GM23338 (cell line): ENCODE data around the gene FGGY. TPM values are rescaled to one million over a fixed set of nuclear protein-coding genes. Genes with fewer than 3 reads are reported as not detected.
A peak's percentile ranks its signal among the peaks of the same experiment; 100 is the strongest.

Experiments used
- ATAC-seq: fragments of 200-7000 bp; cut with Tn5 transposase; 3 replicates; pipeline ENCODE4 v1.9.1; 2020
- DNase-seq: peaks from one replicate; pipeline ENCODE4 v3.0.0-alpha.2; 2015; ENCODE audit warnings: low spot score
- H2AFZ ChIP-seq: fragments of 200-600 bp; sonication (generic); 2 replicates; pipeline ENCODE4 v1.8.0; 2016; ENCODE audit warnings: antibody characterized with exemption, mild to moderate bottlenecking, moderate library complexity
- H3F3A ChIP-seq: fragments of 200-600 bp; sonication (generic); replicated peaks from 2 replicates; pipeline ENCODE4 v1.8.0; 2017; ENCODE audit warnings: antibody characterized with exemption, mixed run types, low read depth
- H3K27ac ChIP-seq: fragments of 200-600 bp; sonication (generic); 2 replicates; pipeline ENCODE4 v1.6.1; 2016; ENCODE audit warnings: low read depth
- H3K27me3 ChIP-seq: fragments of 200-600 bp; sonication (generic); 2 replicates; pipeline ENCODE4 v1.8.0; 2016; ENCODE audit warnings: mild to moderate bottlenecking, mixed run types, moderate library complexity; ENCODE audit not compliant: insufficient read depth
- H3K36me3 ChIP-seq: fragments of 200-600 bp; sonication (generic); 2 replicates; pipeline ENCODE4 v1.8.0; 2016; ENCODE audit warnings: mild to moderate bottlenecking; ENCODE audit not compliant: insufficient read depth
- H3K4me1 ChIP-seq: fragments of 200-600 bp; sonication (generic); 2 replicates; pipeline ENCODE4 v1.8.0; 2016; ENCODE audit warnings: mild to moderate bottlenecking, moderate library complexity; ENCODE audit not compliant: insufficient read depth
- H3K4me2 ChIP-seq: fragments of 200-600 bp; sonication (generic); 2 replicates; pipeline ENCODE4 v1.7.1; 2017; ENCODE audit warnings: mixed run types
- H3K4me3 ChIP-seq: fragments of 200-600 bp; sonication (generic); 2 replicates; pipeline ENCODE4 v1.6.1; 2016; ENCODE audit warnings: mixed run types
- H3K79me2 ChIP-seq: fragments of 200-600 bp; sonication (generic); replicated peaks from 2 replicates; pipeline ENCODE4 v1.8.0; 2017; ENCODE audit warnings: mild to moderate bottlenecking; ENCODE audit not compliant: insufficient read depth
- H3K9me2 ChIP-seq: fragments of 200-600 bp; sonication (generic); 2 replicates; pipeline ENCODE4 v1.8.0; 2017; ENCODE audit not compliant: insufficient read depth
- H4K20me1 ChIP-seq: fragments of 200-600 bp; sonication (generic); replicated peaks from 2 replicates; pipeline ENCODE4 v1.8.0; 2017; ENCODE audit warnings: mild to moderate bottlenecking; ENCODE audit not compliant: insufficient read depth
- H3K27ac Mint-ChIP-seq: 2 replicates; pipeline ENCODE4 v1.8.0; 2020; ENCODE audit warnings: inconsistent platforms, mild to moderate bottlenecking, moderate library complexity, mixed read lengths
- H3K27me3 Mint-ChIP-seq: 3 replicates; pipeline ENCODE4 v1.8.0; 2022; ENCODE audit warnings: low read depth, mild to moderate bottlenecking, moderate library complexity, mixed read lengths, inconsistent platforms; ENCODE audit not compliant: insufficient read depth, poor library complexity
- H3K36me3 Mint-ChIP-seq: 3 replicates; pipeline ENCODE4 v1.8.0; 2021; ENCODE audit warnings: low read depth, mild to moderate bottlenecking, inconsistent platforms, moderate library complexity, mixed read lengths
- H3K4me1 Mint-ChIP-seq: 3 replicates; pipeline ENCODE4 v1.8.0; 2020; ENCODE audit warnings: mild to moderate bottlenecking, inconsistent platforms, mixed read lengths
- H3K4me3 Mint-ChIP-seq: 3 replicates; pipeline ENCODE4 v1.8.0; 2021; ENCODE audit warnings: moderate library complexity, mild to moderate bottlenecking, inconsistent platforms, mixed read lengths
- H3K9me3 Mint-ChIP-seq: 3 replicates; pipeline ENCODE4 v1.8.0; 2020; ENCODE audit warnings: moderate library complexity, mild to moderate bottlenecking, inconsistent platforms, mixed read lengths
- CREB1 ChIP-seq: fragments of 250-450 bp; sonication (Bioruptor Pico); IDR thresholded peaks from 2 replicates; pipeline ENCODE4 v1.5.0; 2020; ENCODE audit warnings: low read depth, mild to moderate bottlenecking, moderate library complexity
- EZH2phosphoT487 ChIP-seq: fragments of 200-600 bp; sonication (generic); IDR thresholded peaks from one replicate; pipeline ENCODE4 v1.8.1; 2018; ENCODE audit warnings: antibody characterized with exemption; ENCODE audit not compliant: unreplicated experiment
- JUNB ChIP-seq: IDR thresholded peaks from one replicate; pipeline ENCODE4 v1.6.1; 2016; ENCODE audit warnings: antibody characterized with exemption; ENCODE audit not compliant: unreplicated experiment
- NANOG ChIP-seq: IDR thresholded peaks from 2 replicates; pipeline ENCODE4 v1.6.1; 2016; ENCODE audit warnings: antibody characterized with exemption, borderline replicate concordance
- POLR2AphosphoS5 ChIP-seq: IDR thresholded peaks from 2 replicates; pipeline ENCODE4 v1.6.1; 2016; ENCODE audit warnings: antibody characterized with exemption, low read depth
- STAT1 ChIP-seq: IDR thresholded peaks from one replicate; pipeline ENCODE4 v1.6.1; 2016; ENCODE audit warnings: antibody characterized with exemption; ENCODE audit not compliant: unreplicated experiment
- ZNF114 ChIP-seq: fragments of 250-450 bp; sonication (Bioruptor Pico); IDR thresholded peaks from 2 replicates; pipeline ENCODE4 v1.5.0; 2020; ENCODE audit warnings: mild to moderate bottlenecking, moderate library complexity
- ZNF331 ChIP-seq: fragments of 250-450 bp; sonication (Bioruptor Pico); IDR thresholded peaks from 2 replicates; pipeline ENCODE4 v1.5.0; 2020; ENCODE audit warnings: low read depth, mild to moderate bottlenecking, moderate library complexity
- polyA plus RNA-seq: library from polyadenylated mRNA; unstranded; fragments of >200 nt; fragmentation: Nextera tagmentation; extraction: Ambion mirVana; gene quantifications from 2 replicates; pipeline ENCODE4 v1.2.1, GENCODE V29; 2016
- total RNA-seq: library from RNA; depleted of rRNA; stranded (reverse); fragments of >200 nt; shearing (Covaris generic); gene quantifications from 2 replicates; pipeline ENCODE4 v1.2.3, GENCODE V29; 2014
- TF ChIP-seq, protein P1 (sequence below), 2 experiments: fragments of 200-600 bp in 1 of 2; sonication (generic) in 1 of 2; conservative IDR thresholded peaks; 2 replicates each; pipeline versions ENCODE4 v1.5.1 to v1.6.1; 2016 to 2017; ENCODE audit warnings: antibody characterized with exemption in 2 of 2, low read depth in 2 of 2, mild to moderate bottlenecking in 2 of 2, moderate library complexity in 1 of 2
- TF ChIP-seq, protein P2 (sequence below): IDR thresholded peaks from 2 replicates; pipeline ENCODE4 v1.6.1; 2016; ENCODE audit warnings: antibody characterized with exemption
- TF ChIP-seq, protein P3 (sequence below): fragments of 250-450 bp; sonication (Bioruptor Pico); IDR thresholded peaks from 2 replicates; pipeline ENCODE4 v1.5.0; 2020; ENCODE audit warnings: mild to moderate bottlenecking, moderate library complexity

The FGGY gene
- total and polyA plus RNA-seq, 2 experiments from 2014 or later: 10.9 to 21.4 TPM

DNA sequence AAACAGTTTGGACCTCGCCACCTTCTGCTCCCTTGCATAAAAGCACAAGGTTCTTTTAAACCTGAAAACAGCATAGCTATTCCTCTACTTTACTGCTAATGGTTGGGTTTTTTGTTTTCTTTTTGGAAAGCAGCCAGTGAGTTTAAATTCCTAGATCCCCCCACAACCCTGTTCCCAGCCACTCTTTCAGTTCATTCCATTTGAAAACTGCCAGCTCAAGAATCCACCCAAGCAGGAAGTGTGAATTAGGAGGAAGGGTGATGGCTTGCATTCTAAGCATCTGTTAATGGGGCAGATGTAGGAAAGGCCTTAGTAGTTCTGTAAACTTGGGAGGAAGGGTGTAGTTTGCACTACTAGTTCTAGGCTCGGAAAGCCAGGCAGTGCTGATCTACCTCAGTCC lies 344.9 kb downstream of the FGGY start:
- no peaks in the 10 kb centered on the region for H4K20me1 ChIP-seq
- no peaks in the 10 kb centered on the region for H3K9me3 Mint-ChIP-seq
- no peak overlapping the region for H2AFZ ChIP-seq
- ATAC-seq: no peak
- H3K4me3 ChIP-seq: no peak overlapping the region
- peaks cover 4% of the 10 kb centered on the region; the same call in 1 of the 2 replicates for H3K9me2 ChIP-seq
- DNase-seq: peak; percentile 17
- H3K36me3 Mint-ChIP-seq: no peaks in the 10 kb centered on the region
- H3K4me3 Mint-ChIP-seq: no peak overlapping the region
- no peak overlapping the region for H3K4me2 ChIP-seq
- H3F3A ChIP-seq: no peaks in the 10 kb centered on the region
- no peak overlapping the region for H3K27ac ChIP-seq
- no peaks in the 10 kb centered on the region for H3K36me3 ChIP-seq
- H3K79me2 ChIP-seq: no peaks in the 10 kb centered on the region
- H3K27me3 ChIP-seq: no peaks in the 10 kb centered on the region
- TF ChIP-seq NANOG (no peak), STAT1 (no peak), ZNF331 (CRISPR knock-in tag) (no peak), JUNB (no peak), POLR2AphosphoS5 (no peak), ZNF114 (CRISPR knock-in tag) (no peak), EZH2phosphoT487 (no peak)
- TF ChIP-seq, protein P1, sequence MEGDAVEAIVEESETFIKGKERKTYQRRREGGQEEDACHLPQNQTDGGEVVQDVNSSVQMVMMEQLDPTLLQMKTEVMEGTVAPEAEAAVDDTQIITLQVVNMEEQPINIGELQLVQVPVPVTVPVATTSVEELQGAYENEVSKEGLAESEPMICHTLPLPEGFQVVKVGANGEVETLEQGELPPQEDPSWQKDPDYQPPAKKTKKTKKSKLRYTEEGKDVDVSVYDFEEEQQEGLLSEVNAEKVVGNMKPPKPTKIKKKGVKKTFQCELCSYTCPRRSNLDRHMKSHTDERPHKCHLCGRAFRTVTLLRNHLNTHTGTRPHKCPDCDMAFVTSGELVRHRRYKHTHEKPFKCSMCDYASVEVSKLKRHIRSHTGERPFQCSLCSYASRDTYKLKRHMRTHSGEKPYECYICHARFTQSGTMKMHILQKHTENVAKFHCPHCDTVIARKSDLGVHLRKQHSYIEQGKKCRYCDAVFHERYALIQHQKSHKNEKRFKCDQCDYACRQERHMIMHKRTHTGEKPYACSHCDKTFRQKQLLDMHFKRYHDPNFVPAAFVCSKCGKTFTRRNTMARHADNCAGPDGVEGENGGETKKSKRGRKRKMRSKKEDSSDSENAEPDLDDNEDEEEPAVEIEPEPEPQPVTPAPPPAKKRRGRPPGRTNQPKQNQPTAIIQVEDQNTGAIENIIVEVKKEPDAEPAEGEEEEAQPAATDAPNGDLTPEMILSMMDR (conservative IDR thresholded peaks at IDR 0.05; ENCODE audit: low read depth in 2 of 2): no peak
- TF ChIP-seq, protein P2, sequence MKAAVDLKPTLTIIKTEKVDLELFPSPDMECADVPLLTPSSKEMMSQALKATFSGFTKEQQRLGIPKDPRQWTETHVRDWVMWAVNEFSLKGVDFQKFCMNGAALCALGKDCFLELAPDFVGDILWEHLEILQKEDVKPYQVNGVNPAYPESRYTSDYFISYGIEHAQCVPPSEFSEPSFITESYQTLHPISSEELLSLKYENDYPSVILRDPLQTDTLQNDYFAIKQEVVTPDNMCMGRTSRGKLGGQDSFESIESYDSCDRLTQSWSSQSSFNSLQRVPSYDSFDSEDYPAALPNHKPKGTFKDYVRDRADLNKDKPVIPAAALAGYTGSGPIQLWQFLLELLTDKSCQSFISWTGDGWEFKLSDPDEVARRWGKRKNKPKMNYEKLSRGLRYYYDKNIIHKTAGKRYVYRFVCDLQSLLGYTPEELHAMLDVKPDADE: no peak
- peaks cover 3% of the 10 kb centered on the region for H3K4me1 Mint-ChIP-seq
- no peaks in the 10 kb centered on the region for H3K4me1 ChIP-seq
- H3K27ac Mint-ChIP-seq: no peak overlapping the region
- peaks cover 1% of the 10 kb centered on the region for H3K27me3 Mint-ChIP-seq

DNA sequence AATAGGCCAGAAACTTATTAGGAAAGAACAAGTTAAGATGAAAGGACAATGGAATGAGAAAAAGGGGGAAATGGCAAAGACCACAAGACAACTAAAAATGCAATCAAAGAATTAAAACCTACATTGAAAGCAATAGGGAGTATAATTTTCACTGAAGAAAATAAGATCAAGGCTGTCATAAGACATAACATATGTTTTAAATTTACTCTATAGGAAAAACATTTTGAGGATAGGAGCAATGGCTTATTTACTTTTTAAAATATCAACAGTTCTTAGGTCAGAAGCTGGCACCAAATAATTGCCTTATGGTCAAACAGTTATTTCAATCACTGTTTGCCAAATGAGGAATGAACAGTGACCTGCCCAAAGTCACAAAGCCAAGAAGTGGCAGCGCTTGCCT lies 346.6 kb downstream of the FGGY start:
- Histone ChIP-seq H3K27me3 (no peaks in the 10 kb centered on the region), H3K4me1 (no peaks in the 10 kb centered on the region), H3K36me3 (no peaks in the 10 kb centered on the region), H3F3A (no peaks in the 10 kb centered on the region), H3K4me3 (no peak overlapping the region), H3K79me2 (no peaks in the 10 kb centered on the region), H3K27ac (no peak overlapping the region), H3K9me2 (peaks cover 6% of the 10 kb centered on the region; the same call in 1 of the 2 replicates), H2AFZ (no peak overlapping the region), H4K20me1 (no peaks in the 10 kb centered on the region), H3K4me2 (no peak overlapping the region)
- DNase-seq (no peak), ATAC-seq (no peak)
- Mint-ChIP-seq H3K9me3 (peaks cover 5% of the 10 kb centered on the region; the same call in 1 of the 3 replicates), H3K27me3 (peaks cover 3% of the 10 kb centered on the region), H3K36me3 (no peaks in the 10 kb centered on the region), H3K4me1 (no peaks in the 10 kb centered on the region; the same call in 2 of the 3 replicates), H3K4me3 (no peak overlapping the region), H3K27ac (no peak overlapping the region)
- TF ChIP-seq, protein P3, sequence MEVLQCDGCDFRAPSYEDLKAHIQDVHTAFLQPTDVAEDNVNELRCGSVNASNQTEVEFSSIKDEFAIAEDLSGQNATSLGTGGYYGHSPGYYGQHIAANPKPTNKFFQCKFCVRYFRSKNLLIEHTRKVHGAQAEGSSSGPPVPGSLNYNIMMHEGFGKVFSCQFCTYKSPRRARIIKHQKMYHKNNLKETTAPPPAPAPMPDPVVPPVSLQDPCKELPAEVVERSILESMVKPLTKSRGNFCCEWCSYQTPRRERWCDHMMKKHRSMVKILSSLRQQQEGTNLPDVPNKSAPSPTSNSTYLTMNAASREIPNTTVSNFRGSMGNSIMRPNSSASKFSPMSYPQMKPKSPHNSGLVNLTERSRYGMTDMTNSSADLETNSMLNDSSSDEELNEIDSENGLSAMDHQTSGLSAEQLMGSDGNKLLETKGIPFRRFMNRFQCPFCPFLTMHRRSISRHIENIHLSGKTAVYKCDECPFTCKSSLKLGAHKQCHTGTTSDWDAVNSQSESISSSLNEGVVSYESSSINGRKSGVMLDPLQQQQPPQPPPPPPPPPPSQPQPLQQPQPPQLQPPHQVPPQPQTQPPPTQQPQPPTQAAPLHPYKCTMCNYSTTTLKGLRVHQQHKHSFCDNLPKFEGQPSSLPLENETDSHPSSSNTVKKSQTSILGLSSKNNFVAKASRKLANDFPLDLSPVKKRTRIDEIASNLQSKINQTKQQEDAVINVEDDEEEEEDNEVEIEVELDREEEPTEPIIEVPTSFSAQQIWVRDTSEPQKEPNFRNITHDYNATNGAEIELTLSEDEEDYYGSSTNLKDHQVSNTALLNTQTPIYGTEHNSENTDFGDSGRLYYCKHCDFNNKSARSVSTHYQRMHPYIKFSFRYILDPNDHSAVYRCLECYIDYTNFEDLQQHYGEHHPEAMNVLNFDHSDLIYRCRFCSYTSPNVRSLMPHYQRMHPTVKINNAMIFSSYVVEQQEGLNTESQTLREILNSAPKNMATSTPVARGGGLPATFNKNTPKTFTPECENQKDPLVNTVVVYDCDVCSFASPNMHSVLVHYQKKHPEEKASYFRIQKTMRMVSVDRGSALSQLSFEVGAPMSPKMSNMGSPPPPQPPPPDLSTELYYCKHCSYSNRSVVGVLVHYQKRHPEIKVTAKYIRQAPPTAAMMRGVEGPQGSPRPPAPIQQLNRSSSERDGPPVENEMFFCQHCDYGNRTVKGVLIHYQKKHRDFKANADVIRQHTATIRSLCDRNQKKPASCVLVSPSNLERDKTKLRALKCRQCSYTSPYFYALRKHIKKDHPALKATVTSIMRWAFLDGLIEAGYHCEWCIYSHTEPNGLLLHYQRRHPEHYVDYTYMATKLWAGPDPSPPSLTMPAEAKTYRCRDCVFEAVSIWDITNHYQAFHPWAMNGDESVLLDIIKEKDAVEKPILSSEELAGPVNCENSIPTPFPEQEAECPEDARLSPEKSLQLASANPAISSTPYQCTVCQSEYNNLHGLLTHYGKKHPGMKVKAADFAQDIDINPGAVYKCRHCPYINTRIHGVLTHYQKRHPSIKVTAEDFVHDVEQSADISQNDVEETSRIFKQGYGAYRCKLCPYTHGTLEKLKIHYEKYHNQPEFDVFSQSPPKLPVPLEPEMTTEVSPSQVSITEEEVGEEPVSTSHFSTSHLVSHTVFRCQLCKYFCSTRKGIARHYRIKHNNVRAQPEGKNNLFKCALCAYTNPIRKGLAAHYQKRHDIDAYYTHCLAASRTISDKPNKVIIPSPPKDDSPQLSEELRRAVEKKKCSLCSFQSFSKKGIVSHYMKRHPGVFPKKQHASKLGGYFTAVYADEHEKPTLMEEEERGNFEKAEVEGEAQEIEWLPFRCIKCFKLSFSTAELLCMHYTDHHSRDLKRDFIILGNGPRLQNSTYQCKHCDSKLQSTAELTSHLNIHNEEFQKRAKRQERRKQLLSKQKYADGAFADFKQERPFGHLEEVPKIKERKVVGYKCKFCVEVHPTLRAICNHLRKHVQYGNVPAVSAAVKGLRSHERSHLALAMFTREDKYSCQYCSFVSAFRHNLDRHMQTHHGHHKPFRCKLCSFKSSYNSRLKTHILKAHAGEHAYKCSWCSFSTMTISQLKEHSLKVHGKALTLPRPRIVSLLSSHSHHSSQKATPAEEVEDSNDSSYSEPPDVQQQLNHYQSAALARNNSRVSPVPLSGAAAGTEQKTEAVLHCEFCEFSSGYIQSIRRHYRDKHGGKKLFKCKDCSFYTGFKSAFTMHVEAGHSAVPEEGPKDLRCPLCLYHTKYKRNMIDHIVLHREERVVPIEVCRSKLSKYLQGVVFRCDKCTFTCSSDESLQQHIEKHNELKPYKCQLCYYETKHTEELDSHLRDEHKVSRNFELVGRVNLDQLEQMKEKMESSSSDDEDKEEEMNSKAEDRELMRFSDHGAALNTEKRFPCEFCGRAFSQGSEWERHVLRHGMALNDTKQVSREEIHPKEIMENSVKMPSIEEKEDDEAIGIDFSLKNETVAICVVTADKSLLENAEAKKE (CRISPR knock-in tag): no peak
- TF ChIP-seq, protein P2: no peak
- TF ChIP-seq CREB1 (CRISPR knock-in tag) (no peak), NANOG (no peak)
